Measurements from ENCODE around the gene COMMD1.
"Not testable (repeated sequence)": the region's sequence is repeated elsewhere in the genome, so short reads cannot be mapped to it uniquely, and the experiment has no call there.

The COMMD1 gene

GRCh38 chr2:62152000-62152399 lies 246.5 kb downstream of the COMMD1 start:
- H3K4me3 ChIP-seq (replicated peaks in 1 of 2; ENCODE audit: low read depth in 2 of 2, low read length in 2 of 2) = no peak overlapping the region
- no peak for TF ChIP-seq CTCF (IDR thresholded peaks at IDR 0.05; ENCODE audit: low read depth, low read length)
- DNase-seq (ENCODE audit: low read depth in 2 of 2) = peak; percentile 17 to 67

GRCh38 chr2:62156861-62157496 lies 251.5 kb downstream of the COMMD1 start:
- H3K4me3 ChIP-seq (replicated peaks in 1 of 2; ENCODE audit: low read depth in 2 of 2, low read length in 2 of 2) = no peak overlapping the region
- DNase-seq (ENCODE audit: low read depth in 2 of 2) = no peak
- no peak for TF ChIP-seq CTCF (IDR thresholded peaks at IDR 0.05; ENCODE audit: low read depth, low read length)

GRCh38 chr2:62158444-62159121 lies 253.1 kb downstream of the COMMD1 start:
- no peak for DNase-seq (ENCODE audit: low read depth in 2 of 2)
- no peak for TF ChIP-seq CTCF (IDR thresholded peaks at IDR 0.05; ENCODE audit: low read depth, low read length)
- H3K4me3 ChIP-seq (replicated peaks in 1 of 2; ENCODE audit: low read depth in 2 of 2, low read length in 2 of 2) = no peak overlapping the region

- not testable (repeated sequence) for DNase-seq (ENCODE audit: low read depth in 2 of 2); H3K4me3 ChIP-seq (replicated peaks in 1 of 2; ENCODE audit: low read depth in 2 of 2, low read length in 2 of 2)
These were observed 255.2 kb downstream of the COMMD1 start for GRCh38 chr2:62160691-62161090.

GRCh38 chr2:62163106-62163831 lies 257.8 kb downstream of the COMMD1 start:
- DNase-seq (ENCODE audit: low read depth in 2 of 2) = no peak
- no peak for TF ChIP-seq CTCF (IDR thresholded peaks at IDR 0.05; ENCODE audit: low read depth, low read length)
- no peak overlapping the region for H3K4me3 ChIP-seq (replicated peaks in 1 of 2; ENCODE audit: low read depth in 2 of 2, low read length in 2 of 2)

GRCh38 chr2:62163834-62164233 lies 258.4 kb downstream of the COMMD1 start:
- DNase-seq (ENCODE audit: low read depth in 2 of 2) = no peak
- no peak overlapping the region for H3K4me3 ChIP-seq (replicated peaks in 1 of 2; ENCODE audit: low read depth in 2 of 2, low read length in 2 of 2)
- no peak for TF ChIP-seq CTCF (IDR thresholded peaks at IDR 0.05; ENCODE audit: low read depth, low read length)

- TF ChIP-seq CTCF (IDR thresholded peaks at IDR 0.05; ENCODE audit: low read depth, low read length) = no peak
- DNase-seq (ENCODE audit: low read depth in 2 of 2) = no peak
These were observed 270.3 kb downstream of the COMMD1 start for GRCh38 chr2:62175728-62176127.

More at GRCh38 chr2:62175728-62176127, 270.3 kb downstream of the COMMD1 start:
- H3K4me3 ChIP-seq (replicated peaks in 1 of 2; ENCODE audit: low read depth in 2 of 2, low read length in 2 of 2) = no peak overlapping the region
